Measurements from ENCODE around the gene VEGFA.

GRCh38 chr6:43796168-43796567, 26.2 kb downstream of the VEGFA start:
- TF ChIP-seq EZH2 (IDR thresholded peaks at IDR 0.05) (no peak), POLR2AphosphoS5 (IDR thresholded peaks at IDR 0.05; ENCODE audit: borderline replicate concordance, low read depth, low read length) (no peak), FOXP2 (optimal IDR thresholded peaks at IDR 0.05; ENCODE audit: control extremely low read depth, extremely low read length, insufficient read depth) (no peak)

Measured in SK-N-MC (cell line).